WTC11 (cell line): Measurements from ENCODE around the gene SELENOV. TPM values are rescaled to one million over a fixed set of nuclear protein-coding genes. Genes with fewer than 3 reads are reported as not detected.

Experiments used
- ATAC-seq: fragments of 200-7000 bp; cut with Tn5 transposase; 2 replicates; pipeline ENCODE4 v1.10.0; 2021; ENCODE audit warnings: mild to moderate bottlenecking, moderate library complexity
- CTCF ChIA-PET: fragments of 300-600 bp; sonication (Branson Sonifier 250); formaldehyde crosslinking; loops from one replicate; lab custom pipeline; 2021; ENCODE audit warnings: antibody characterized with exemption; lab: Charles Lee
- POLR2A ChIA-PET: fragments of 350-600 bp; sonication (Branson Sonifier 250); formaldehyde crosslinking; loops from one replicate; lab custom pipeline; 2021; ENCODE audit warnings: antibody characterized with exemption; lab: Charles Lee
- DNase-seq: peaks from one replicate; pipeline ENCODE4 v3.0.0; 2021; ENCODE audit warnings: low spot score
- H3K27ac Mint-ChIP-seq: 2 replicates; pipeline ENCODE4 v1.8.0; 2021; ENCODE audit warnings: mixed read lengths
- H3K27me3 Mint-ChIP-seq: 2 replicates; pipeline ENCODE4 v1.8.0; 2021; ENCODE audit warnings: low read depth, mild to moderate bottlenecking, moderate library complexity, mixed read lengths
- H3K36me3 Mint-ChIP-seq: 2 replicates; pipeline ENCODE4 v1.8.0; 2021; ENCODE audit warnings: mixed read lengths
- H3K4me1 Mint-ChIP-seq: 2 replicates; pipeline ENCODE4 v1.8.0; 2022; ENCODE audit warnings: mixed read lengths
- H3K4me3 Mint-ChIP-seq: 2 replicates; pipeline ENCODE4 v1.8.0; 2021; ENCODE audit warnings: mild to moderate bottlenecking, moderate library complexity, mixed read lengths
- H3K9me3 Mint-ChIP-seq: 2 replicates; pipeline ENCODE4 v1.8.0; 2021; ENCODE audit warnings: mixed read lengths
- ATF3 ChIP-seq: sonication (generic); formaldehyde crosslinking; conservative IDR thresholded peaks from 2 replicates; pipeline ENCODE4 v1.8.1; 2022; ENCODE audit warnings: mild to moderate bottlenecking, missing genetic modification reagents
- E2F4 ChIP-seq: sonication (generic); formaldehyde crosslinking; IDR thresholded peaks from 2 replicates; pipeline ENCODE4 v1.8.1; 2022; ENCODE audit warnings: low read depth, mild to moderate bottlenecking, moderate library complexity, missing genetic modification reagents, borderline replicate concordance
- ESRRA ChIP-seq: sonication (generic); formaldehyde crosslinking; IDR thresholded peaks from 2 replicates; pipeline ENCODE4 v1.8.1; 2022; ENCODE audit warnings: mild to moderate bottlenecking, missing genetic modification reagents, borderline replicate concordance
- FOXP1 ChIP-seq: sonication (generic); formaldehyde crosslinking; IDR thresholded peaks from 2 replicates; pipeline ENCODE4 v1.8.0; 2022; ENCODE audit warnings: missing genetic modification reagents, mild to moderate bottlenecking, moderate library complexity, borderline replicate concordance
- GRHL2 ChIP-seq: fragments of 250-450 bp; sonication (Bioruptor Pico); IDR thresholded peaks from 2 replicates; pipeline ENCODE4 v1.8.0; 2022; ENCODE audit warnings: mild to moderate bottlenecking, moderate library complexity; ENCODE audit not compliant: insufficient replicate concordance, severe bottlenecking
- MAX ChIP-seq: sonication (generic); formaldehyde crosslinking; IDR thresholded peaks from 2 replicates; pipeline ENCODE4 v1.8.0; 2022; ENCODE audit warnings: mild to moderate bottlenecking, missing genetic modification reagents
- MYBL2 ChIP-seq: sonication (generic); formaldehyde crosslinking; IDR thresholded peaks from 2 replicates; pipeline ENCODE4 v1.8.1; 2023; ENCODE audit warnings: mild to moderate bottlenecking, moderate library complexity, missing genetic modification reagents
- SMAD3 ChIP-seq: sonication (generic); formaldehyde crosslinking; IDR thresholded peaks from 2 replicates; pipeline ENCODE4 v1.8.0; 2022; ENCODE audit warnings: missing genetic modification reagents, mild to moderate bottlenecking, borderline replicate concordance
- SP1 ChIP-seq: sonication (generic); formaldehyde crosslinking; conservative IDR thresholded peaks from 2 replicates; pipeline ENCODE4 v1.8.1; 2022; ENCODE audit warnings: missing genetic modification reagents
- STAT6 ChIP-seq: sonication (generic); formaldehyde crosslinking; conservative IDR thresholded peaks from 2 replicates; pipeline ENCODE4 v1.8.1; 2023; ENCODE audit warnings: mild to moderate bottlenecking, low read depth, missing genetic modification reagents, moderate library complexity
- USF2 ChIP-seq: sonication (generic); formaldehyde crosslinking; IDR thresholded peaks from 2 replicates; pipeline ENCODE4 v1.8.1; 2023; ENCODE audit warnings: mild to moderate bottlenecking, missing genetic modification reagents, moderate library complexity
- ZNF263 ChIP-seq: sonication (generic); formaldehyde crosslinking; IDR thresholded peaks from 2 replicates; pipeline ENCODE4 v1.8.1; 2022; ENCODE audit warnings: low read depth, mild to moderate bottlenecking, moderate library complexity, missing genetic modification reagents
- ZNF317 ChIP-seq: sonication (generic); formaldehyde crosslinking; IDR thresholded peaks from 2 replicates; pipeline ENCODE4 v1.8.1; 2023; ENCODE audit warnings: low read depth, mild to moderate bottlenecking, moderate library complexity, missing genetic modification reagents, borderline replicate concordance
- ZNF425 ChIP-seq: fragments of 250-450 bp; sonication (Bioruptor Pico); conservative IDR thresholded peaks from 2 replicates; pipeline ENCODE4 v1.9.0; 2021; ENCODE audit warnings: mild to moderate bottlenecking
- ZNF532 ChIP-seq: fragments of 250-450 bp; sonication (Bioruptor Pico); IDR thresholded peaks from 2 replicates; pipeline ENCODE4 v1.9.0; 2021; ENCODE audit warnings: mild to moderate bottlenecking, borderline replicate concordance
- total RNA-seq: library from RNA; stranded (reverse); gene quantifications from 3 replicates; pipeline ENCODE4 v1.2.3, GENCODE V29; 2021

SELENOV gene
- total RNA-seq, 1 experiment from 2014 or later, result 12.6 TPM

- TF ChIP-seq ZNF425, result no peak
- TF ChIP-seq ZNF317 (CRISPR knock-in tag), result no peak
Measured at GRCh38 chr19:39514840-39515550, at the start of gene SELENOV (continued).

GRCh38 chr19:39465956-39466747, 48.8 kb upstream of the SELENOV start:
- Mint-ChIP-seq H3K4me3 (no peak overlapping the region), H3K27ac (no peak overlapping the region)
- DNase-seq, result no peak

GRCh38 chr19:39467941-39468340, 47.0 kb upstream of the SELENOV start:
- Mint-ChIP-seq H3K27ac (no peak overlapping the region), H3K27me3 (no peaks in the 10 kb centered on the region), H3K36me3 (peaks cover 75% of the 10 kb centered on the region), H3K9me3 (no peaks in the 10 kb centered on the region), H3K4me1 (no peaks in the 10 kb centered on the region), H3K4me3 (no peak overlapping the region)
- ChIA-PET POLR2A (no interaction called here), CTCF (no interaction called here)
- no peak for DNase-seq
- TF ChIP-seq ATF3 (CRISPR knock-in tag) (no peak), MAX (no peak), SMAD3 (no peak), MYBL2 (CRISPR knock-in tag) (no peak), SP1 (CRISPR knock-in tag) (no peak), GRHL2 (CRISPR knock-in tag) (no peak), E2F4 (no peak), ESRRA (no peak)
- no peak for ATAC-seq

More at GRCh38 chr19:39465956-39466747, 48.8 kb upstream of the SELENOV start:
- H3K9me3 Mint-ChIP-seq, result no peaks in the 10 kb centered on the region
- H3K27me3 Mint-ChIP-seq, result no peaks in the 10 kb centered on the region
- ATAC-seq, result no peak
- POLR2A ChIA-PET, result no interaction called here
- peaks cover 72% of the 10 kb centered on the region for H3K36me3 Mint-ChIP-seq
- H3K4me1 Mint-ChIP-seq, result no peaks in the 10 kb centered on the region
- CTCF ChIA-PET, result interaction anchor here (1.7 kb wide), 1 partner anchor 8 kb away, joined by 6 read pairs; no protein-coding TSS in a partner anchor
- TF ChIP-seq ZNF317 (CRISPR knock-in tag), result no peak

GRCh38 chr19:39469036-39469435, 45.9 kb upstream of the SELENOV start:
- CTCF ChIA-PET, result interaction anchor here (0.9 to 1.3 kb wide), 3 partner anchors 13 to 63 kb away, joined by 3 to 6 read pairs (median 3); partner anchors contain the start of gene EID2B
- ATAC-seq, result peak; percentile 62
- no peak overlapping the region for H3K27ac Mint-ChIP-seq
- TF ChIP-seq FOXP1 (CRISPR knock-in tag) (0 out of 2 replicates have a peak, but pooled peaks have one; percentile 17), USF2 (CRISPR knock-in tag) (no peak), ZNF532 (CRISPR knock-in tag) (no peak), ZNF263 (CRISPR knock-in tag) (no peak), STAT6 (no peak)

More at GRCh38 chr19:39469036-39469435, 45.9 kb upstream of the SELENOV start:
- DNase-seq, result no peak
- Mint-ChIP-seq H3K9me3 (no peaks in the 10 kb centered on the region), H3K4me3 (no peak overlapping the region), H3K4me1 (no peaks in the 10 kb centered on the region), H3K27me3 (no peaks in the 10 kb centered on the region), H3K36me3 (peaks cover 71% of the 10 kb centered on the region)
- POLR2A ChIA-PET, result interaction anchor here (1.3 kb wide), 1 partner anchor 33 kb away, joined by 4 read pairs; the partner anchor contains the start of gene RPS16
